Stimulated activated CD4-positive, alpha-beta T cell treated with anti-CD3 and anti-CD28 coated beads, Interleukin-4, amount 100 ng/mL, for 48 hours (primary cell): ENCODE measurements around the gene SLFNL1.

Experiments used
- DNase-seq, 2 donors: peaks; one replicate each; pipeline ENCODE4 v3.0.0-alpha.2; 2020; ENCODE audit warnings: low read depth in 2 of 2

SLFNL1 gene

DNA sequence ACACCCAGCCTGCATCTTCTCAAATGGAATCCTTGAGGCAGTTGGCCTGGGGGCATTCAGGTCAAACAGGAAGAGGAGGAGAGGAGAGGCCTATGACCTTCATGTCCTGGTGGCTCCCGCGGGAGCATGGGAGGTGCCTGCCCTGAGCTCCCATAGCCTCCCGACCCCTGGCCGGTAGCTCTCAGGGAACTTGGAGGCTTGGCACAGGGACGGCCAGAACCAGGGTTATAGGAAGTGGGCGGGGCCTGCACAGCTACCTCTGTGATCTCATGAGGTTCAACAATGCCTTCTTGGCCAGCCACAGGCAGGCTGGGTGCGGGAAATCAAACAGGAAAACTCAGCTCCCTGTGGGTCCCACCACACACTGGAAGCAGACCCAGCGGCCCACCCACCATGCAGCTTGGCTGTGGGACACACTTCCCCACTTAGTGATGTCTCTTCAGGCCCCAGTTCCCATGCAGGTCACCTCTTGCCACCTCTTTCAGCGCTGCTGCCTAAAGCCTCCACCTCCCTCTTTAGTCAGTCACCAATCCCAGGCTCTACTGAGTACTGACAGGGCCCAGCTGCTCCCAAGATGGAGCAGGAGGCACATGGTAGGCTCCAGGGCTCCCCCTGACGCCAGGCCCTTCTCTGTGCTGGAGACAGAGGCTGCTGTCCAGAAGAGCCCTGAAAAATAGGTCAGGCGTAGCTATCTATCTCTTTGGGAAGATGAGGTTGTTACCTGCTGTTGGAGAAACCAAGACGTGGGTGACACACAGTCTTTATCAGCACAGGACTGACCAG, at the start of gene SLFNL1:
Gene SLFNL1, minus strand, starts transcription at position 200 of the 783 bp plus-strand sequence. CDS start 1,065 bp downstream, outside the sequence.
- DNase-seq = no peak

DNA sequence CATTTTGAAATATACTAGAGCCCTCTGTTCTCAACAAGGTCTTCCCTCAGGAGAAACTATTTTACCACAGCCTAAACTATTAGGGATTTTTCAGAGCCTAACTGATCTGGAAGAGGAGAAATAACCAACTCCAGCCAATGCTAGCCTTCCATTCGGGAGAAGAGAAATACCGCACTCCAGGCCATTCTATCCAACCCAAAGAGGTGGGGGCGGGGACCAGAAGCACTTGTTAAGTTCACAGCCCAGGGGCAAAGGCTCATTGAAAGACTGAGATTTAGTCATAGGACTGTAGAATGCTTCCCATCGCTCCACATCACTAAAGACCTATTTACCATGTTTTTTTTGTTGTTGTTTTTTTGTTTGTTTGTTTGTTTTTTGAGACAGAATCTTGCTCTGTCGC, 35.4 kb upstream of the SLFNL1 start:
- no peak for DNase-seq

DNA sequence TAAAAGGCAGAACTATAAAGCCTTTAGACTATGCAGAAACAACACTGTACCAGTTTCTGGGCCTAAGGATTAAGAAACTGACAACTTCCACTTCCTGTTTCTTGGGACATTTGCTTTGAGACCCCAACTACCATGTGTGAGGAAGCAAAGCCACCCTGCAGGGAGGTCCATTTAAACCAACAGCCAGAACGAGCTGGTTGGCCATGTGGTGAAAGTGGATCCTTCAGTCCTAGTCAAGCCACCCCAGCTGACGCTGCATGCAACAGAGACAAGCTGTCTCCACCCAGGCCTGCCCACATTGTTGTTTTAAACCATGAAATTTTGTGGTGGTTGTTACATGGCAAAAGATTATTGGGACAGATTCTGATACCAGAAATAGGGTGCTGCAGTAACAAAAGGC, 31.8 kb upstream of the SLFNL1 start:
- no peak for DNase-seq

DNA sequence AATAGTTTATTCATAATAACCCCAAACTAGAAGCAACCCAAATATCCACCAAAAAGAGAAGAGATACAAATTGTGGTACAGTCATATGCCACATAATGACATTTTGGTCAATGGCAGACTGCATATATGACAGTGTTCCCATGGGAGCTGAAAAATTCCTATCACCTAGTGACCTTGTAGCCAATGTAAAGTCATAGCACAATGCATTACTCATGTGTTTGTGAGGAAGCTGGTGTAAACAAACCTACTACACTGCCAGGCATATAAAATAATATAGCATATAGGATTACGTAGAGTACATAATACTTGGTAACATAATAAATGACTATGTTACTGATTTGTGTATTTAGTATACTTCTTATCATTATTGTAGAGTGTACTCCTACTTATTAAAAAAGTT, 29.5 kb upstream of the SLFNL1 start:
- DNase-seq = no peak

DNA sequence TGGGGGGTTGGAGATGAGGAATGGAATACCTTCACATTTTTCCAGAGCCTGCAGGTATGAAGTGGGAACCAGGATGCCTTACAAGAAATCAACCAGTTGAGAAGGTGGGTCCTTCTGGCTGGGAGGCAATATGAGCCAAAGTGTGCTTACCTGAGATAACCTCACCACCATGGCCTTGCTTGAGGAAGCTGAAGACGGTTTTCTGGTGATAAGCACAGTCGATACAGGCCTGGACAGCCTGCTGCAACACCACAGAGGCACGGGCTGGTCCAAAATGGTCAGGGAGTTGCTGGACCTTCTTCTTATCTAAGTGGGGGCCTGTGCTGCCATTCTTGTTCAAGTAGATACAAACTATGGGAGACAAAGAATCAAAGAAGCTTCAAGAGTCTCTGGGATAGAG, 27.0 kb upstream of the SLFNL1 start:
- no peak for DNase-seq

DNA sequence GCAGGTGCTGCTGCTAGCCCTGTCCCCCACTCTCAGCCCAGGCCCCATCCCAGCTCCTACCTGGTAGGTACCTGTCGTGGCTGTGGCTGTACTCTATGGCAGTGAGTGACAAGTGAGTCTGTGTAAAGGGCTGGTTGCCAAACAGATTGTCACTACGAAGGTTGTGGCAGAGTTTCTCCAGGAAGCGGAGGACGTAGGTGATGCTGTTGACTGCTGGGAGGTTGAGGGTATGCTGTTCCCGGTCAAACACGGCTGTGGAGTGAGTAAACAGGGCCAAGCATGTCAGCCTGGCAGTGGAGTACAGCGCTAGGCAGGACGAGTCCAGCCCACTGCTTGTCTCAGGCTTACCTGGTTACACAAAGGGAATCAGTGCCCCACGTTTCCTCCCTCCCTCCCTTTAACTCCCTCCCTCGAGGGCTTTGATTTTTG, 24.8 kb upstream of the SLFNL1 start:
- no peak for DNase-seq

DNA sequence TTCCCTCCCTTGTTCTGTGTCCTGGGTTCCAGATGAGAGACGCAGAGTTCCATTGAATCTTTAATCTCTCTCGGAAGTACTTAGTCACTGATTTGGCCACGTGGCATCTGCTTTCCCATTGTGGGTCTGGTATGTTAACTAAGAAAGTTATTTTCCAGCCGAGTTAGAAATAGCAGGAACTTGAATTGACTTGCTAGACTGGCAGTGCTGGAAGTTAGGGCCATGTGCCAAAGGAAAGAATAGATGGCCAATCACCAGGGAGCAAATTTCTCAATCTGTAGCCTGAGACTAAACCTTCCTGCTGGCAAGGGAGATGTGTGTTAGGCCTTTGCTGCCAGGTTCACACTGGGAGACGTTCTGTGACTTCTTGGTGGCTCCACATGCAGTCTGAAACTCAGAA, 24.2 kb upstream of the SLFNL1 start:
- DNase-seq = no peak

DNA sequence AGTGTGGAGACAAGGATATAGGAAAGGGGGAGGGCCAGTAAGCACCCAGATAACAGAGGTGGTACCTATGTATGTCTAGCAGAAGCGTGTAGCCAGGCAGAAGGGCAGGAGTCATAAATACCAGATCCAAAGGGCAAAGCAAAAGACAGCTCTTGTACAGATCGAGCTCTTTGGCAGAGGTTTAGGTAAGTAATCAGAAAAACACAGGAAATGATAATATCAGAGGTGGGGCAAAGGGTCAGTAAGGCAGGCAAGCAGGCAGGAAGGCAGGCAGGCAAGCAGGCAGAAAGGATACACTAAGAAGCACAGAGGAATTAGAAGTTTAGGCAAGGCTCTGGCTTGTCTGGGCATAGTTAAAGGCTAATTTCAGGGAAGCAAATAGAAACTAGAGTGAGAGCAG, 22.7 kb upstream of the SLFNL1 start:
- no peak for DNase-seq

DNA sequence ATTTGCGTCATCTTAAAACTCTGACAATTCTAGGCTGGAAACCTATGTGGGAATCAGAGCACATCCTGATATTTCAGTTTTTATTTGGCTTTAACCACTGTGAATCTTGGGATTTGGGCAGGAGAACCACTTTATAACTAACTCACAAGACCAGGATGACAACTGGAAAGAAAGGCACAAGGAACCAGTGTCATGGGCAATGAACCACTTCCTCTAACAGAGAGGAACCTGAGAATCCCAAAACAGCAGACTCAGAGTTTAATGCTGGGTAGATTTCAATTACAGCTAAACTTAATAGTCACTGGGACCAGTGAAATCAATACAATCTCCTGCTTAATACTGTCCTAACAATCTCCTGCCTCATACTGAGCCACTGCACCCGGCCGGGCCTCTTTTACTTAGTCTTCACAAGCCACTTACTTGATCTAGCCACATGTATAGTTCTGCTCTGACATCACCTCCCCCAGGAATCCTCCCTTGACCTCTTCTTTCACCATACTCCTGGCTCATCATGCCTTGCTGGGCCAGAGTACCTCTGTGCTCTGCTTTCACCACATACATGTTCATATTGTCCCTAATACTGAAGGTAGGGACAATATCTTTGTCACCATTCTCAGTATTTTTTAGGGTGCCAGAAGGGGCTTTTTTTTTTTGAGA, 20.2 kb upstream of the SLFNL1 start:
- no peak for DNase-seq

DNA sequence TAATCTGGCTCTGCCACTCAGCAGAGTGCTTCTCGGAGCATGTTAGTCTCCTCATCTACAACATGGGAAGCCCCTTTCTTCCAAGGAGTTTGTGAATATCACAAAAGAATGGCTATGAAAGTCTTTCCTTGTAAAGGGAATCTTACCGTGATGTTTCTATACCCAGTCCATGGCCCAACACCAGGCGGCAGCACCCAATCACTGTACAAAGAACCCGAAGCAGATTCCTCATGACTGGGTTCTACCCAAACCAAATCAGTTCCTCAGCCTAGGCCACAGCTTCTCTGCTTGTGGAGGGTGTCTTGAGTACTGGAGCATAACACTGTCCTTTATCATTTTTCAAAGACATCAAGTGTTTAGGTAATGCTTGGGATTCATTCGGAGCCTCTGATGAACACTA, 16.6 kb upstream of the SLFNL1 start:
- DNase-seq = no peak

DNA sequence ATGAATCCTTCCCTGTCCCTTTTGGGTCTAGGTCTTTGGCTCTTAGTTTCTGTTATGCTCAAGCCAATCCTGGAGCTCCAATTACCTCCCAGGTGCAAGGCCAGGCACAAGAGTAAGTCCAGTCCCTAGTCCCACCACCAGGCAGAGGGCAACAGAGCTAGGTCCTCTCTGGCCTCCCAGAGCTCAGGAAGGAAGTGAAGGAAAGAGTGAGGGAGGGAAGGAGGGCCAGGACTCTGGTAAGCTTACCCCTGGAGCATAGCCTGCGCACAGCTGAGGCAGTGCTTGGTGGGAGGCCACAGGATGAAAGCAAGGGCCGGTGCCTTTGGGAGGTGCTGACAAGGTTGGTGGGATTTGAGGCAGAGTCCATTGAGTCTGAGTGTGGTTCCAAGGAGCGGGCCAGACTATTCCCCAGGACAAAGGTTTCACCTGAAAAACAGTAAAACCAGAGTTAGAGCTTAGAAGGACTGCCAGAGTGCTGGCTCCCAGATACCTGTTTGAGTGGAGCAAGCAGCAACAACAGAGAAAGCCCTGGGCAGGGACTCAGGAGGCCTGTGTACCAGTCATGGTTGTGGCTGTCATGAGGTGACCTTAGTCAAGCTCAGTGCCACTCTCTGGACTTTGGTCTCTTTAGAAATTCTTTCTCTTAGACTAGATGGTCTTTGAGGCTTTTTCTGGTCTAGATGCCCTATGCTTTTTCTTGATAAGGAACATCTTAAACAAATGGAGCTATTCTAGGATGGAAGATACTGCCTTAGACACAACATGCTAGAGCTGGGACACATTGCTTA, 15.8 kb upstream of the SLFNL1 start:
- no peak for DNase-seq

DNA sequence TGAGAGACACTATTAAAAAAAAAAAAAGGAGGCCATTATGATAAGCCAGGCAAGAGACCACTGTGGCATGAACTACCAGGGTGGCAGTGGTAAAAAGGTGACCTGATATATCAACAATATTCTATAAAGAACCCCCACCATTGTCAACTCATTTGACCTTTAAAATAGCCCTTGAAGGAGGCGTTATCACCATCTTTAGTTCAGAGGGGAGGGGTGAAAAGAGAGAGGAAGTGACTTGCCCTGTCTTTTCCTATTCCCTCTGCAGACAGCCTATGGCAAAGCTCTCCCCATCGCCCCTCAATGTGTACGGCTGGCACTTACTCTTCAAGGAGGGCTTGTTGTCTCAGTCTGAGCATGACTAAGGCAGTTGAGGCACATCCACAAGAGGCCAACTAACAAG, 11.7 kb upstream of the SLFNL1 start:
- DNase-seq = no peak

DNA sequence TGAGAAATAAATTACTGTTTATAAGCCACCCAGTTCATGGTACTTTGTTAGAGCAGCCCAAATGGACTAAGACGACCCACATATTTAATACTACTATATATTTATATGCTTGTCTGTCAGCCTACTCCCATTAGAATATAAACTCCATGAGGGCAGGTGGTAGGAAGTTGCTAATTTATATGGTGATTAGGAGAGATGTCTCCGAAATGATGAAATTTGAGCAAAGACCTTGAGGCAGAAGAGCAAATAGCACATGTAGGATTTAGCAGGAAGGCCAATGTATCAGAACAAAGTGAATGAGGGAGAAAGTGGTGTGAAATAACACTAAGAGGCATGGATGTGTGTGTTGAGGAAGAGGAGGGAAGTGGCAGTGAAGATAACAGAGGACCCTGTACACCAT, 10.6 kb upstream of the SLFNL1 start:
- DNase-seq = no peak

DNA sequence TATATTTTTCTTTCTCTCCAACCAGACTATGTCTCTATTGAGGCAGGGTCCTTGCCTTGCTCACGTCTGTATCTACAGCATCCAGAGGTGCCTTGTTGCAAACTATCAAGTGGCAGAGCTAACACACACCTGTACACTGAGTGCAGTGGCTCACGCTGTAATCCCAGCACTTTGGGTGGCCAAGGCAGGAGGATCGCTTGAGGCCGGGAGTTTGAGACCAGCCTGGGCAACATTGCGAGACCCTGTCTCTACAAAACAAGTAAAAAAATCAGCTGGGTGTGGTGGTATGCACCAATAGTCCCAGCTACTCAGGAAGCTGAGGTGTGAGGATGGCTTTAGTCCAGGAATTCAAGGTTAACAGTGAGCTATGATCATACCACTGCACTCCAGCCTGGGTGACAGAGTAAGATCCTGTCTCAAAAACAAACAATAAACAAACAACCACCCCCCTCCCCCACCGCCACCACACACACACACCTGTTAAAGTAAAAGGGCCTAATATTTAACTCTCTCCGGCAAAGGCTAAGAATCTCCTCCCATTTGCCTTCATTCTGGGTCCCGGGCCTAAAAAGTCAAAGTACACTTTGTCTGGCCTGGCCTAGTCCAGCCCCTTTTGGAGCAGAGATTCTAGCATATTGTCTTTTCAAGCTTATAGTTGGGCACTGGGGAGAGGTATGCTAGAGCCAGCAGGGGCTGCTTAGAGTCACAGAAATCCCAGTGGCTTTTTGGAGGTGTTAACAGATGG, 9.5 kb upstream of the SLFNL1 start:
- DNase-seq = no peak

DNA sequence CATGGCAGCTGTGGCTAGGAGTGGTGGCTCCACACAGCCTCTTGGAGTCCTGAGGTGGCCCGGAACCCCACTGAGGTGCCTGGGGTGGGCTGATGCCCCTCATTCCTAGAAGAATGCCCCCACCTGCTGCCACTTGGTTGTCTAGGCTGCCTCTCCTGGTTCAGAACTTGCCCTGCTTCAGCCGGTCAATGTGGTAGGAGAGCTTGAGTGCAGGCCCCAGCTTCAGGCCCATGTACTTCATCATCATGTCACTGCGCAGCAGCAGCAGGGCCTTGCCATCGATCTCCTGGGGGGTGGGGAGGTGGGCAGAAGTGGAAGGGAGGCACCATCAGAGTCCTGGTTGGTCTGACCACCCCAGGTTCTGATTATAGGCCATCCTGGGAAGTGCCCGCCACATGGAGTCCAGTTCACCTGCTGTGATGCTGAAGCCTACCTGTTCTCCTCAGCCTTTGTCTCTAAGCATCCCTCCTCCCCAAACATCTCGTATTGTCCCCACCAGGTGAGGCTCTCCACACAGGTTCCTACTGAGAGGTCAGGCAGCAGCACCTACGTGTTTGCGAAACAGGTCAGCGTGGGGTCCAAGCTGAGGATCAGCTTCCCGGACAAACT, 6.6 kb upstream of the SLFNL1 start:
- DNase-seq = no peak

DNA sequence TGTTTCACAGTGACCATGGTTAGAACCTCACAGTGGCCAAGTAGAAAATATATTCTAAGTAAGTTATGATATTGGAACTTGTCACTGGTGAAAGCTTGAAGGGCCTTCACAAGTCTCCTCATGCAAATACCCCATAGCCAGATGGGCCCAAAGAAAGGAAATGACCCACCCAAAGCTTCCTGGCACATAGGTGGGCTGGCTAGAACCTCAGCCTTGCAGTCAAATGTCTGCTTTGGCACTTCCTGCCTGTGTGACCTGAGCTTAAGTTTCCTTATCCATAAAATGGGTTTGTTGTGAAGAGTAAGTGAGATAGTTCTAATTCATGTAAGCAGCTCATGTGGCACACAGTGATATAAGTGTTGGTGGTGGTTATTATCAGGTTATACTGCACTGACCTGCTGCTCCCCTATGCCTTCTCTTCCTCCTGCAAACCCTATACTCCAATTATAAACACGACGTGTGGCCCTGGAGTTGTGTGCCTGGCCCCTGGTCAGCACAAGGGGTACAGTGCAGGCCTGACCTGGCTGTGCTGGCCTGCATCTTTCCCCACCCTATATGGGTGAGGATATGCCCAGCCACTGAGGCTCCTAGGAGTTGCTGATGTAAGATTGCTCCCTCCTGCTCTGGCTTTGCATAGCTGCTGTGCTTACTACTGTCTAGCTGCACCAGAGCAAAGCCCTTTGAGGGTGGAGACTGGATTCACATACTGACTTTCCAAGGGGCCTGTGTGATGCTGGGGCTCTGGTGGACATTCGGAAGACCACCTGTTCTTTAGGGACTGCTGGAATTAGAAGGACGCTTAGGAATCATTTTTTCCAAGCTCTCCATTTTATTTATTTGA, 4.7 kb upstream of the SLFNL1 start:
- DNase-seq = no peak

DNA sequence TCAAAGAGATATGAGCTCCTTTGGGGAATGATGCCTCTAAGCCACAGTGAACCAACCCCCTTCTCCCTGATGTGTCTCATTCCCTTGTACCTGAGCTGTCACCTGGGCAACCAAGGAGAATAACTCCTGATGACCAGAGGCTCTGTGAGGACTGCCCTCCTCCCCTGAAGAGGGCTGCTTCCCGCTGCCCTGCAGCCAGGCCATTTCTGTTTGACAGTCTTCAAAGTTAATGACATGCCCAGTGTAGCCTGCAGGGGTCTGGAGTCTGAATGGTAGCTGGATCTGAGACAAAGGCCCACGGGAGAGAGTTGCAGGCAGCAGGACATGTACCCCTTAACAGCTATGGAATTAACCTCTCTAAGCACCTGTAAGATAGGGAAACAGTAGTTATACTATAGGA, 3.4 kb upstream of the SLFNL1 start:
- DNase-seq = no peak

DNA sequence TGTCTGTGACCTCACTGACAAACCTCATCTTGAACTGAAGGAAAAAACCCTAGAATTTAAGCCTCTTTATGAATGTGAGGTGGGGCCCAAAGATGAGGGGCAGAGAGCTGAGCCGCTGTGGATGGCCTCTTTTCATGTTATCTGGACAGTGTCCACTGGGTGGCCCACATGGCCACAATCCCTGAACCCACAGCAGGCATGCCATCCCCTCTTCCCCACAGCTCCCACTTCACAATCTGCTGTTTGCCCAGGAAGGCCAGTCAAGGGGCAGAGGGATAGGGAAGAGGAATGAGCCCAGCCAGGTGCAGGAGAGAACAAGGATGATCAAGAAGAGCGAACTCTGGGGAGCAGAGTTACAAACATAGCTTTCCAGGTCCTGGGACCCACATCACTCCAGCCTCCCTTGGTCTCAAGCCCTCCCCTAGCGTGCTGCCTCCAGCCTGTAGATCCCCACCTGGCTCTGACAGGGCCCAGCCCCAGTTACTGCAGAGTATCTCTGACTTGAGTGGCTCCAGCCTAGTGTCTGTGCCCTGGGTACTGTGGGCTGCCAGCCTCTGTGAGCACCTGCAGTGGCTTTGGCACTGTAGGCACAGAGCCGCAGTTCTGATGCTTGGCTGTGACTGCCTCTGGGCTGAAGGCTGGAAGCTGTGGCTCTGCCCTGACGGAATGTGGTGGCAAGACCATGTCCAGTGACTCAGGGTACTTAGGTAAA, 1.9 kb upstream of the SLFNL1 start:
- no peak for DNase-seq

DNA sequence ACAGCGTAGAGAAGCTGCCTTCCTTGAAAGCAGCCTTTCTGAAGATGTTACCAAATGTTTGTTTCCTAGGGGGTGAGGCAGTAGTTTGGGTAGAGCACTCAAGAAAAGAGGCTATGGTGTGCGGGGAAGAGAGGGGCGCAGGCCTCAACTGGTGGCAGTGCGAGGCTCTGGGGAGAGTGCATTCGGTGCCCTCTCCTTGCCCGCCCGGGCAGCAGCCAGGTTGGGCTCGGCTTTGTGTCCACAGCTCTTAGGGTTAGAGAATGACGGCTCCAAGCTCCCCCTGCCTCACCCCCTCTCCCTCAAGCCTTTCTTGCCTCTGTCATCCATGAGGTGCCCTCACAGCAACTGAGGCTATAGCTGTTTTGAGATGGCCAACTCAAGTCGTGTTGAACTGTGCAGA, 899 bp upstream of the SLFNL1 start:
- no peak for DNase-seq

DNA sequence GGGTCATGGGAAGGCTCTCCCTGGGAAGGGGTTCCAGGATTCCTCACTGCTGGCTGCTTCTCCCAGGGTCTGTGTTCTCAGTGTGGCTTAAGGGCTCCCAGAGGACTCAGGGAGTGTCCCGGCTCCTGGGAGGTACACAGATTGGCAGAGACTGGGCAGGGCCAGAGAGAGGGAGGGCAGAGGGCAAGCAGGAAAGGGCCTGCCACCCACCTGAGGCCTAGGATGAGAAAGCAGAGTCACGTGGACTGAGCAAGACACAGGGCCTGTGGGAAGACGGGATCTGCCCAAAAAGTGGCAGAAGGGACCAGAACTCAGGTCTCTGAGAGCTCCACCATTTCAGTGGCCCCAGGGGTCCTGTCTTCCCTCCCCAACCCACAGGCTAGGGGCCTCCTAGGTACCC, 871 bp downstream of the SLFNL1 start:
- DNase-seq = no peak
